ENCODE results near the gene VAPB.

DNA sequence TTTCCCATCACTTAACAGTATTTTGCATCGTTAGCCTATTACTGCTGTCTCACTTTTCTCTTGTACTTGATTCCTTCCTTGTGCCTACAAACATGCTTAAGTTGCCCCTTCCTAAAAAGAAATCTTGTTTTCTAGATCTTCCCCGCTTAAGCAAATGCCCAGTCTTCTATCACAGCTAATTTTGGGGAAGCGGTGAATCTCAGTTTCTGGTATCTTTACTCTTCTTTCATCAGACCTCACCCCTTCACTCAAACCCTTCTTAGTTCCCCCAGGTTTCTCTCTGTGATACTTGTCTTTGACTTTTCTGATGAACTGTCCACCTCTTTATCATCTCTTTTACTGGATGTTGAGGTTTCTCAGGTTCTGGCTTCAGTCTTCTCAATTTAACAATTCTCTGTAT, 14.2 kb downstream of the VAPB start:
- TF ChIP-seq, protein P1, sequence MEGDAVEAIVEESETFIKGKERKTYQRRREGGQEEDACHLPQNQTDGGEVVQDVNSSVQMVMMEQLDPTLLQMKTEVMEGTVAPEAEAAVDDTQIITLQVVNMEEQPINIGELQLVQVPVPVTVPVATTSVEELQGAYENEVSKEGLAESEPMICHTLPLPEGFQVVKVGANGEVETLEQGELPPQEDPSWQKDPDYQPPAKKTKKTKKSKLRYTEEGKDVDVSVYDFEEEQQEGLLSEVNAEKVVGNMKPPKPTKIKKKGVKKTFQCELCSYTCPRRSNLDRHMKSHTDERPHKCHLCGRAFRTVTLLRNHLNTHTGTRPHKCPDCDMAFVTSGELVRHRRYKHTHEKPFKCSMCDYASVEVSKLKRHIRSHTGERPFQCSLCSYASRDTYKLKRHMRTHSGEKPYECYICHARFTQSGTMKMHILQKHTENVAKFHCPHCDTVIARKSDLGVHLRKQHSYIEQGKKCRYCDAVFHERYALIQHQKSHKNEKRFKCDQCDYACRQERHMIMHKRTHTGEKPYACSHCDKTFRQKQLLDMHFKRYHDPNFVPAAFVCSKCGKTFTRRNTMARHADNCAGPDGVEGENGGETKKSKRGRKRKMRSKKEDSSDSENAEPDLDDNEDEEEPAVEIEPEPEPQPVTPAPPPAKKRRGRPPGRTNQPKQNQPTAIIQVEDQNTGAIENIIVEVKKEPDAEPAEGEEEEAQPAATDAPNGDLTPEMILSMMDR (IDR thresholded peaks at IDR 0.05; ENCODE audit: insufficient read depth, low read length): no peak
- TF ChIP-seq POLR2AphosphoS5 (IDR thresholded peaks at IDR 0.05; ENCODE audit: low read depth): no peak
- TF ChIP-seq, protein P2, sequence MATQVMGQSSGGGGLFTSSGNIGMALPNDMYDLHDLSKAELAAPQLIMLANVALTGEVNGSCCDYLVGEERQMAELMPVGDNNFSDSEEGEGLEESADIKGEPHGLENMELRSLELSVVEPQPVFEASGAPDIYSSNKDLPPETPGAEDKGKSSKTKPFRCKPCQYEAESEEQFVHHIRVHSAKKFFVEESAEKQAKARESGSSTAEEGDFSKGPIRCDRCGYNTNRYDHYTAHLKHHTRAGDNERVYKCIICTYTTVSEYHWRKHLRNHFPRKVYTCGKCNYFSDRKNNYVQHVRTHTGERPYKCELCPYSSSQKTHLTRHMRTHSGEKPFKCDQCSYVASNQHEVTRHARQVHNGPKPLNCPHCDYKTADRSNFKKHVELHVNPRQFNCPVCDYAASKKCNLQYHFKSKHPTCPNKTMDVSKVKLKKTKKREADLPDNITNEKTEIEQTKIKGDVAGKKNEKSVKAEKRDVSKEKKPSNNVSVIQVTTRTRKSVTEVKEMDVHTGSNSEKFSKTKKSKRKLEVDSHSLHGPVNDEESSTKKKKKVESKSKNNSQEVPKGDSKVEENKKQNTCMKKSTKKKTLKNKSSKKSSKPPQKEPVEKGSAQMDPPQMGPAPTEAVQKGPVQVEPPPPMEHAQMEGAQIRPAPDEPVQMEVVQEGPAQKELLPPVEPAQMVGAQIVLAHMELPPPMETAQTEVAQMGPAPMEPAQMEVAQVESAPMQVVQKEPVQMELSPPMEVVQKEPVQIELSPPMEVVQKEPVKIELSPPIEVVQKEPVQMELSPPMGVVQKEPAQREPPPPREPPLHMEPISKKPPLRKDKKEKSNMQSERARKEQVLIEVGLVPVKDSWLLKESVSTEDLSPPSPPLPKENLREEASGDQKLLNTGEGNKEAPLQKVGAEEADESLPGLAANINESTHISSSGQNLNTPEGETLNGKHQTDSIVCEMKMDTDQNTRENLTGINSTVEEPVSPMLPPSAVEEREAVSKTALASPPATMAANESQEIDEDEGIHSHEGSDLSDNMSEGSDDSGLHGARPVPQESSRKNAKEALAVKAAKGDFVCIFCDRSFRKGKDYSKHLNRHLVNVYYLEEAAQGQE (IDR thresholded peaks at IDR 0.05; ENCODE audit: insufficient replicate concordance, low read depth): no peak
